OCI-M2 (cell line): ENCODE data around the gene MAEA.
"Not testable (repeated sequence)": the region's sequence is repeated elsewhere in the genome, so short reads cannot be mapped to it uniquely, and the experiment has no call there.

Experiments
- DNase-seq: peaks from one replicate; lab custom pipeline; 2025; ENCODE audit not compliant: unreplicated experiment; lab: John Stamatoyannopoulos, UW

MAEA gene

GRCh38 chr4:1364217-1364616 is 74.5 kb downstream of the MAEA start:
- no peak for DNase-seq

DNA sequence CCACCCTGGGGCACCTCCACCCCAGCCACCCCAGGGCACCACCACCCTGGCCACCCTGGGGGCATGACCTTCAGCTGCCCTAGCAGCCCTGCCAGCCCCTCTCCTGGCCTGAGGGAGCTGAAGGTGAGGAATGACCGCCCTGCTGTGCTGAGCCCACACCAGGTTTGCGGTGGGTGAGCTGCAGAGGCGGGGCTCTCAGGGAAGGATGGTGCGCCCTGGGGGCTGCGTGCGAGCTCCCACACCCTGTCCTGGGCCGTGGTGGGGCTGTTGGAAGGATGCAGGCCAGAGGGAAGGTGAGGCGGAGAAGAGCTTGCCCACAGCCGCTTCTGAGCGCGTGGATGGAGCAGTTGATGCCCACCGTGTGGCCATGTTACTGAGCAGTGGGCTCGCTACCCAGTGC is 75.1 kb downstream of the MAEA start:
- DNase-seq, result no peak

DNA sequence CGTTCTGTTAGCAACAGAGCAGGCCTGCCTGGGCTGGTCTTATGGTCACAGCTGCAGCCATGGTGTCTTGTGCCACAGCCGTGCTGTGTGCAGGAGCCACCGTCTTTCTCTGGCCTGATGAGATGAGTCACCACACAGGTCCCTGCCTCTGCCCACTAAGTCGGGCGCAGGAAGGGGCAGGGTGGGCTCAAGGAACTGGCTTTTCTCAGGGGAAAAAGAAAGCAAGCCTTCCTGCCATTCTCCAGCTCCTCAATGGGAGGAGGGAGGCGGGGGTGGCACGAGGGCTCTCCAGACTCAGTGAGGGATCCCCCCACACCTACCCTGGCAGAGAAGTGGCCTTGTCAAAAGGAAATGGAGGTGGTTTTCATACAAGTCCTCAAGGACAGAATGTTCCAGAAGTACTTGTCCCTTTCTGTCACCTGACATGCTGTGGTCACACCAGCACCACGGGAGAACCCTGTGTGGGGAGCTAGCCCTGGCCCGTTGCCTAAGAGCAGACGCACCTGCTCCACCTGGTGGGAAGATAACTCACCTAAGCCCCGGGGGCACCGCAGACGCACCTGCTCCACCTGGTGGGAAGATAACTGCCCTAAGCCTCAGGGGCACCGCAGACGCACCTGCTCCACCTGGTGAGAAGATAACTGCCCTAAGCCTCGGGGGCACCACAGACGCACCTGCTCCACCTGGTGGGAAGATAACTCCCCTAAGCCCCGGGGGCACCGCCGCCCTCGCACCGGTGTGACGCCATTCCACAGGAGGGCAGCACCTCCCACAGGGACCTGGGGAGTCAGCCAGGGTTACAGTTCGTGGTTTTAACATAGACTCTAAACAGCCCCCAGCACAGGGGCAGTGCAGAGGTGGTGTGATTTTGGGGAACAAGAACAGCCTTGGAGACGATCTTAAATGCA is 75.8 kb downstream of the MAEA start:
- no peak for DNase-seq

DNA sequence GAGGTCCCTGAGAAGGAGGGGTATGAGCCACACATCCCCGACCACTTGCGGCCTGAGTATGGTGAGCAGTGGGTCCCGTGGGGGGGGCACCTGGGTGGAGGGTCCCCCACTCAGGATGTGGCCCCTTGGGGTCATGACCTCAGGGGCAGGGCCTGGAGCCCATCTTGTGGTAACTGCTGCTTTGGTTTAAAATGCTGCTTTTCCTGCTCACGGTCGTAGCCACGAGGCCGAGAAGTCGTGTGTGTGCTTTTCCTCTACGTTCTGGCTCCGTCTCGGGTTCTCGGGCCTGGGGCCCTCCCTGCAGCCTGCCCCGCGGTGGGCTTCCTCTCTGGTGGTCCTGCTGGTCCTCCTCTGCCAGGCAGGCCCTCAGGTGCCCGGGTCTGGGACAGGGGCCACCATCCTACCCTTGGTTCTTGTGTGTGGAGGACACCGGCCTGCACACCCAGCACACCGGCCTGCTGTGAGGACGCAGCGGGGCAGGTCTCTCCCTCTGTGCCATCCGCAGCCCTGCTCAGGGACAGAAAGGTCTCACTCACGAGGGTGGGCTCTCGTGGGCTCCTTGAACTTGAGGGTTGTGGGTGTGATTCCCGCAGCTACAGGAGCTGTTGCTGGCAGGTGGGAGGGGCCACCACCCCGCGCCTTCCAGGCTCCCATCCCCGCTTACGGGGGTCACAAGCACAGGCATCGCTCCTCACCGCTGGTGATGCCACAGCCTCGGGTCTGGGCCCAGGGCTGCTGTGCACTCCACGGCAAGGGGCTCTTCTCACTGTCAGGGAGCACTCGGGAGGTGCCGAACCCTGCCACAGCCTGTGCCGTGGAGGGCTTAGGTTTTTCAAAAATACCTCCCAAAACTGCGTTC is 76.9 kb downstream of the MAEA start:
- no peak for DNase-seq

DNA sequence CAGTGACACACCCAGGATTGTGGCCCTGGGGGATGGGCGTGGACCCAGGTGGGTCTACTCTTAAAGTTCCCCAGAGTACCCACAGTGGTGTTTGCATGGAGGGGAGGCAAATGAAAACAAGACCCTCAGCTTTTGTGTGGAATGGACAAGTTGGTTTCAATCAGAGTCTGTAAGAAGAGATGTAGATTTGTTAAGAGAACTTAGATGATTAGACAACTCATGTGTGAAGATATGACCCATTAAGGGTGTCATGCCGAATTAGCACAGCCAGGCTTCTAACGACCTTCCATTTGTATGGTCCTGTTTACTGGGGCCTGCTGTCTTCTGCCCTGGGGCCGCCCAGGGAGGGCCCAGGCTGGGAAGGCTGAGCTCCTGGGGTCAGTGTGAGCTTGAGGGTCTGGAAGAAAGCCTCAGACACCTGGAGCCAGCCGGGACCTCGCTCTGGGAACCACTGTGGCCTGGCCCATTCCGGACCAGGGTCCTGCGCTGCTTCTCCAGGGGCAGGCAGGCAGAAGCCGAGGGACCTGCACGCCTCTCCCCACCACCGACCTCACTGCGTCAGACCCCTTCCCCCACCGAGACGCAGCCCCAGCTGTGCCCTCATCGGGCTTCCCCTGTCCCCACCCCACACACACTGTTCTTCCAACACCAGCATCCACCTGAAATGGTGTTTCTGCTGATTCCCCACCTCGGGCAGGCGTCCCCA is 77.7 kb downstream of the MAEA start:
- no peak for DNase-seq

GRCh38 chr4:1367936-1368289 is 78.2 kb downstream of the MAEA start:
- no peak for DNase-seq

GRCh38 chr4:1368421-1369090 is 78.9 kb downstream of the MAEA start:
- no peak for DNase-seq

DNA sequence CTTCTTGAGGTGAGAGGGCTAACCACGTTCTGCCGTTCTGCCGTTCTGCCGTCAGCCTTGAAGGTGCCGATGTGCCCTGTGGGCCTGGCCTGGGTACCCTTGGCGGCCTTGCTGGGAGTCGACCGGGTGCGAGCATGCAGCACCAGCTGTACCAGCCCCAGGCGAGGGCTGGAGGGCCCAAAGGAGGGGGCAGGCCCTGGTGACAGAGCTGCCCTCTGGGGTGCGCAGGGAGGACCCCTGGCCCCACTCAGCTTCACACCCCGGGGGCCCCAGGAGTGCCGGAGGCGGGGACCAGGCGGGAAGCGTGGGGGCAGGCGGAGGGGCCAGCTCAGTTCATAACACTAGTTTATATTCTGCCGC is 79.4 kb downstream of the MAEA start:
- no peak for DNase-seq

DNA sequence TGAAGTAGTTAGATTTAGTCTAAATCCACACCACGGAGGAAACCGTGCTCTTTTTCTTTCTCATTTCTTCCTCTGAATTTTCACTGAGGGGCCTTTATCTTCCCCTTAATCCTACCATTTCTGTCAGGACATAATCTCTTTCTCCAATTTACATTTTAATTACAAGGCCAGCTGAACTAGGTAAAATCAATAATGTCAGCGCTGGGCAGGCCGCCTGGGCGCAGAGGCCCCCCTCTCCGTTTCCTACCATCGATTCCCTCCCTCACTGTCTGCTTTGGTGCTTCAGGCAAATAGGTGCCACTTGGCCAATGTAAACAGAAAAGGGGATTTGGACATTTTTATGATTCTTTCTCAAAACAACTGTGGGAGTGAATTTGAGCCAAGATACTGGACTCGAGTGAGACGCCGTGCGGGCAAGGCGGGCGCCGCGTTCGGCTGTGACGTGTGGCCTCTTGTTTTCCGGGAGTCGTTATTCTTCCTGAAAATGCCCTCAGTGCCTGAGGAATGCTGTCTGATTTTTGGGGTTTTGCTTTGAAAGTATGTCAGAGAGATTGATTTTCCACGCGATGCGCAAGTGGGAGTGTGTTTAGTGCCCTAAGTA is 79.9 kb downstream of the MAEA start:
- no peak for DNase-seq

DNA sequence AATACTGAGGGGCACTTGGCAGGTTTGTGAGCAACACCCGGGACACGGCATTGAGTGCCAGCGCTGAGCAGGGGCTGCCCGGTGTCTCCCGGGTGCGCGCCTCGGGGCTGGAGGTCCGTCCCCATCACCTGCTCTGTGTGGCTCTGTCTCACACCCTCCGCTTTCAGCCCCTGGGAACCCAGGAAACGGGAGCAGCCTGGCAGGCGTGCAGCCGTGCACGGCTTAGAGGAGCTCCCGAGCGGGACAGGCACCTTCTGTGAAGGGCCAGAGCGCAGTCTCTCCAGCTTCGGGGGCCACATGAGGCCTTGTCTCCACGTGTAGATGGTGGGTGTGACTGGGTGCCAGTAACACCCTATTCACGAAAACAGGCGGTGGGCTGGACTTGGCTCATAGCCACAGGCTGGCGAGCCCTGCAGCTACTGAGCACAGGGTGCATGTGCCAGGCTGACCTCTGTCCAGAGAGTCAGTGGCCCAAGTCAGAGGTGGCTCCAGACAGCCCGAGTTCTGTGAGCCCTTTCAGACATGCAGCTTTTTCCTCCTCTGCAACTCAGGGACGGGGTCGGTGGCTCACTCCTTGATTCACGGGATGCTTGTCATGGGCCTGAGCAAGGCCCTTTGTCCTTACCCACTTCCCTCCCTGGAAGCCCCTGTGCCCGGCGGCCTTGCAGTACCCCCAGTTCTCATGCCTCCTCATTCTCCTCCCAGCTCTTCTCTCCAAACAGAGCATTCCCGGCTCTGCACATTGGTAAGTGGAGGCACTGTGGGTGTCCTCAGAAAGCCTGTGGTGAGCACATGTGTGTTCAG is 80.8 kb downstream of the MAEA start:
- DNase-seq, result no peak

DNA sequence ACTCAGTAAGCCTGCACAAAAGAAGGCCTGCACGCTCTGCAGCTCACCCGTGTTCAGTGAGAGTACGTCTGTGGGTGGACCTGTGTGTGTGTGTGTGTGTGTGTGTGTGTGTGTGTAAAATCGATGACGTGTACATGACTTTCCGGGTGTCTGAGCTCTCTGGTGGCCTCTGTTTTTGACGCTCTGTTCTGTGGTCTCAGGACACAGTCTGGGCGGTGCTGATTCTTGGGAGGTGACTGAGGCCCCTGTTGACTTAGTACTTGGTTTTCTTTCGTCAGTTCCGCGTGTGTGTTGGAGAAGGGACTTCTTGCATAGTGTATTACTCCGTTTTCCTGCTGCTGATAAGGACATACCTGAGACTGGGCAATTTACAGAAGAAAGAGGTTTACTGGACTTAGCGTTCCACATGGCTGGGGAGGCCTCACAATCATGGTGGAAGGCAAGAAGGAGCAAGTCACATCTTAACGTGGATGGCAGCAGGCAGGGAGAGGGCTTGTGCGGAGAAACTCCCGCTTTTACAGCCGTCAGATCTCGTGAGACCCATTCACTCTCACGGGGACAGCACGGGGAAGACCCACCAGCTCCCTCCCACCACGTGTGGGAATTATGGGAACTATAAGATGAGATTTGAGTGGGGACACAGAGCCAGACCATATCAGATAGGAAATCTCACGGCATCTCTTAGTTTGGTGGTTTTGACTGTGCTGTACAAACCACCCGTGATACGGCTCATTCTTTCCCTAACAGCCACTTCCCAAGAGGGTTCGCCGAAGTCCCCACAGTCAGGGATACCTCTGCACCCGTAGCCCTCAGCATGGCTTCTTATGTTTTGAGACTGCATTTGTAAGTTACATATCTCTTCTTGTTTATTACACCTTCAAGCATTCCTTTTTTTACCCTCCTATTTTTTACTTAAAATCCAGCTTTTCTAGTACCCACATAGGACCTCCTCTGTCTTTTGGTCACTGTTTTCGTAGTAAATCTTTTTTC is 81.8 kb downstream of the MAEA start:
- no peak for DNase-seq

DNA sequence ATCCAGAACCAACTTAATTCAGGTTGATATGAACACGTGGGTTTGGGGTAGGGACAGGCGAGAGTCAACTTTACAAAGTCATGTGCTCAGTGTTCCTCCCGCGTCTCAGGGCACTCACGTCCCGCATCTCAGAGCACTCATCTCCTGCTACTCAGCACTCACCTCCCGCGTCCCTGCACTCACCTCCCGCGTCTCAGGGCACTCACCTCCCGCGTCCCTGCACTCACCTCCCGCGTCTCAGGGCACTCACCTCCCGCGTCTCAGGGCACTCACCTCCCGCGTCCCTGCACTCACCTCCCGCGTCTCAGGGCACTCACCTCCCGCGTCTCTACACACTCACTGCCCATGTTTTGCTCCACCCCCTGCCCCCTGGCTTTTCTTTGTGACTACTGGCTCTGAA is 82.9 kb downstream of the MAEA start:
- not testable (repeated sequence) for DNase-seq

- no peak for DNase-seq
Observed at GRCh38 chr4:1373892-1374705, 84.4 kb downstream of the MAEA start.

GRCh38 chr4:1374706-1375045 is 85.0 kb downstream of the MAEA start:
- no peak for DNase-seq

DNA sequence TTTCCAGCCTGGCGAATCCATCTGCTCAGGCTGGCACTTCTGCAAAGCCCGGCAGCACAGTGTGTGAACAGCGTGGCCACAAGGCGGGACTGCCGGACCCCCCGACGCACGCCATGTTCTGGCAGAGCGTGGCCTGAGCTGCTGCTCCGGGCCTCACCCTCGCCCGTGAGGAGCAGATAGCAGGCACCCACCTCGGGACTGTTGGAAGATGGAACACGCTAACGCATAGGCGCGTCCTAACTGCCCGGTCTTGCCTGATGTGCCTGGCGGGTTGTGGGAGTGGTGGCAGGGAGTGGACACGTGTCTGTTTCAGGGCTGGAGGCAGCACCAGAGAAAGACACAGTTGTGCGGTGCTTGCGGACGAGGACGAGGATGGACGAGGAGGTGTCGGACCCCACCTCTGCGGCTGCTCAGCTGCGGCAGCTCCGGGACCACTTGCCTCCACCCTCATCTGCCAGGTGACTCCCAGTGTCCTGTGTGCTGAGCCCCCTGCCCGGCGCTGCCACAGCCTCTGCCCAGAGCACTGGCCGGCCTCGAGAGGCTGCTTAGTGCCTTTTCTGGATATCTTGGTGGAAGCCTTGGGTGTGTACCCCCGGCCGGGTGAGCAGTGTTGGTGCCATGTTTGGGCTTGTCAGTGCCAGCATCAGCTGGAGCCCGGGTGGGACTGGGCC is 85.5 kb downstream of the MAEA start:
- DNase-seq, result no peak

GRCh38 chr4:1375761-1376322 is 86.2 kb downstream of the MAEA start:
- DNase-seq, result no peak

DNA sequence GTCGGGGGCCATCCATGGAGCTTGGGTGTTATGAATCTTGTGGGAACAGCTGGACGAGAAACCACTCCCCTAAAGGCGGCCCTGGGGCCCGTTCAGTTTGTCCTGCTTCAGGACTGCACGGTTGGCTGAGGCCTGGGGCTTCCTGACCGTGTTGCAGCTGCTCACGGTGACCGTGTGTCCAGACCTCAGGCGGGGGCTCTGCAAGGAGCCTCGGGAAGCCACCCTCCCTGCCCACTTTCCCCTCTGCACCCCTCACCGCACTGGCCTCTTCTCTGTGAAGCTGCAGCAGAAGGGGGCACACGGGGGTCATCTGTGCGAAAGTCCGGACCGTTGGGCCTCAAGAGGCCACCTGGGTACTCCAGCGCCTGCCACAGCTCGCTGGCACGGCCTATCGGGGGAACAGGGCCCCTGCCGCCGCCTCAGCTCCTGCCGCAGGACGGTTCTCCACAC is 86.7 kb downstream of the MAEA start:
- no peak for DNase-seq
